Parathyroid adenoma (tissue), 2 donors: ENCODE data around the gene FYN.

ENCODE experiments used
- H2AFZ ChIP-seq: fragments of 300-600 bp; sonication (generic); one replicate; pipeline ENCODE4 v1.7.0; 2017; ENCODE audit warnings: antibody characterized with exemption, mild to moderate bottlenecking
- H3K27ac ChIP-seq: fragments of 300-600 bp; sonication (generic); one replicate; pipeline ENCODE4 v1.7.0; 2017
- H3K27me3 ChIP-seq: fragments of 300-600 bp; sonication (generic); one replicate; pipeline ENCODE4 v1.7.0; 2017; ENCODE audit warnings: low read length; ENCODE audit not compliant: control insufficient read depth, insufficient read depth
- H3K36me3 ChIP-seq: fragments of 300-600 bp; sonication (generic); one replicate; pipeline ENCODE4 v1.7.0; 2017; ENCODE audit warnings: low read length; ENCODE audit not compliant: control insufficient read depth, insufficient read depth
- H3K4me1 ChIP-seq: fragments of 300-600 bp; sonication (generic); one replicate; pipeline ENCODE4 v1.7.0; 2017; ENCODE audit warnings: control low read depth
- H3K4me2 ChIP-seq: fragments of 300-600 bp; sonication (generic); one replicate; pipeline ENCODE4 v1.7.0; 2017; ENCODE audit warnings: low read length
- H3K4me3 ChIP-seq: fragments of 300-600 bp; sonication (generic); one replicate; pipeline ENCODE4 v1.7.0; 2017; ENCODE audit warnings: low read depth, low read length
- H3K79me2 ChIP-seq: fragments of 300-600 bp; sonication (generic); one replicate; pipeline ENCODE4 v1.7.0; 2017; ENCODE audit warnings: control low read depth
- H3K9ac ChIP-seq: fragments of 300-600 bp; sonication (generic); one replicate; pipeline ENCODE4 v1.7.0; 2017; ENCODE audit warnings: mild to moderate bottlenecking
- H3K9me3 ChIP-seq: fragments of 300-600 bp; sonication (generic); one replicate; pipeline ENCODE4 v1.7.0; 2017; ENCODE audit warnings: low read length; ENCODE audit not compliant: control insufficient read depth
- CTCF ChIP-seq: fragments of 300-600 bp; sonication (generic); IDR thresholded peaks from one replicate; pipeline ENCODE4 v1.7.0; 2017; ENCODE audit warnings: antibody characterized with exemption, mild to moderate bottlenecking
- donor health status: primary hyperparathyroidism.

Gene FYN

GRCh38 chr6:111769365-111770152 is 103.7 kb downstream of the FYN start:
- Histone ChIP-seq H3K27me3 (no peaks in the 10 kb centered on the region), H3K9me3 (no peaks in the 10 kb centered on the region), H2AFZ (no peak overlapping the region), H3K4me1 (peaks cover 2% of the 10 kb centered on the region), H3K27ac (no peak overlapping the region), H3K4me3 (no peak overlapping the region), H3K36me3 (no peaks in the 10 kb centered on the region), H3K4me2 (no peak overlapping the region), H3K9ac (no peak overlapping the region), H3K79me2 (peaks cover 12% of the 10 kb centered on the region)
- TF ChIP-seq CTCF = no peak

DNA sequence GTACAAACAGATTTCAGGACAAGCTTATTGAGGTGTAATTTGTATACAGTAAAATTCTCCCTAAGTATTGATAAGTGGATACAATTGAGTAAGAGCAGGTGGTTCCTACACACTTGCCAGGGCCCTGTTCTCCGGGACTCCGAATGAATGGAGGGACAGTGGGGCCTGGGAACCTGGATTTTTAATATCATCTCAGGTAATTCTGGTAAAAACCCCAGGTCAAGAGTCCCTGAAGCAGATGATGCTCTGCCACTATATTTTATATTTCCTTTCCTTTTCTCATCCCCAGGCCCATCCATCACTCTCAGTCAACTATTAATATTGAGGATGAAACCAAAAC is 104.9 kb downstream of the FYN start:
- Histone ChIP-seq H3K4me1 (peaks cover 2% of the 10 kb centered on the region), H3K27me3 (no peaks in the 10 kb centered on the region), H3K4me2 (no peak overlapping the region)

GRCh38 chr6:111767752-111768430 is 105.4 kb downstream of the FYN start:
- no peak overlapping the region for H3K4me3 ChIP-seq
- no peaks in the 10 kb centered on the region for H3K9me3 ChIP-seq
- peaks cover 2% of the 10 kb centered on the region for H3K4me1 ChIP-seq
- H3K4me2 ChIP-seq = no peak overlapping the region
- H3K27ac ChIP-seq = no peak overlapping the region
- no peaks in the 10 kb centered on the region for H3K27me3 ChIP-seq
- no peak overlapping the region for H2AFZ ChIP-seq
- TF ChIP-seq CTCF = no peak
- no peaks in the 10 kb centered on the region for H3K36me3 ChIP-seq
- peaks cover 12% of the 10 kb centered on the region for H3K79me2 ChIP-seq
- H3K9ac ChIP-seq = no peak overlapping the region

More for the DNA sequence above, 104.9 kb downstream of the FYN start:
- no peak overlapping the region for H2AFZ ChIP-seq
- H3K36me3 ChIP-seq = no peaks in the 10 kb centered on the region
- peaks cover 12% of the 10 kb centered on the region for H3K79me2 ChIP-seq
- no peaks in the 10 kb centered on the region for H3K9me3 ChIP-seq
- no peak overlapping the region for H3K27ac ChIP-seq
- H3K9ac ChIP-seq = no peak overlapping the region
- no peak overlapping the region for H3K4me3 ChIP-seq
- TF ChIP-seq CTCF = no peak

GRCh38 chr6:111766201-111766857 is 106.9 kb downstream of the FYN start:
- Histone ChIP-seq H2AFZ (no peak overlapping the region), H3K27ac (no peak overlapping the region), H3K36me3 (no peaks in the 10 kb centered on the region), H3K4me1 (peaks cover 2% of the 10 kb centered on the region), H3K4me2 (no peak overlapping the region), H3K79me2 (peaks cover 9% of the 10 kb centered on the region), H3K9me3 (no peaks in the 10 kb centered on the region), H3K9ac (no peak overlapping the region), H3K27me3 (no peaks in the 10 kb centered on the region), H3K4me3 (no peak overlapping the region)
- no peak for TF ChIP-seq CTCF
